T-cell (primary cell): ENCODE results near the gene CFAP77. TPM values are rescaled to one million over a fixed set of nuclear protein-coding genes. Genes with fewer than 3 reads are reported as not detected.

Experiments
- ATAC-seq, 4 experiments: fragments of 200-7000 bp in 3 of 4; fragments of 150-1000 bp in 1 of 4; cut with Tn5 transposase; replicated peaks in 1 of 4; 1 replicate in 3 of 4; 2 replicates in 1 of 4; pipeline ENCODE4 v1.10.0; 2021; ENCODE audit warnings: moderate library complexity in 3 of 4, mild to moderate bottlenecking in 2 of 4, moderate number of reproducible peaks in 1 of 4
- CTCF ChIA-PET, 2 donors: fragments of 300-600 bp; sonication (Branson Sonifier 250); formaldehyde crosslinking; loops; one replicate each; lab custom pipeline; 2022; ENCODE audit warnings: antibody characterized with exemption in 2 of 2; lab: Charles Lee
- POLR2A ChIA-PET, 2 donors: fragments of 300-600 bp; sonication (Branson Sonifier 250); formaldehyde crosslinking; loops; one replicate each; lab custom pipeline; 2022; ENCODE audit warnings: antibody characterized with exemption in 2 of 2; lab: Charles Lee
- DNase-seq, 35 experiments: peaks; one replicate each; pipeline versions ENCODE4 v3.0.0 to v3.0.0-alpha.2; 2013 to 2023
- H3K27ac ChIP-seq: one replicate; pipeline ENCODE4 v1.5.1; 2013; ENCODE audit warnings: low read length
- H3K27me3 ChIP-seq, 2 experiments: replicated peaks in 1 of 2; 1 replicate in 1 of 2; 2 replicates in 1 of 2; pipeline versions ENCODE4 v1.6.1 to v1.7.0; 2013; ENCODE audit warnings: low read length in 1 of 2, mixed read lengths in 1 of 2; ENCODE audit not compliant: control insufficient read depth in 2 of 2, insufficient read depth in 2 of 2; ENCODE audit errors: extremely low read depth in 1 of 2
- H3K36me3 ChIP-seq, 2 donors: 1 replicate in 1 of 2; 2 replicates in 1 of 2; pipeline versions ENCODE4 v1.6.1 to v1.7.0; 2013; ENCODE audit warnings: low read length in 1 of 2; ENCODE audit not compliant: control insufficient read depth in 2 of 2, insufficient read depth in 1 of 2; ENCODE audit errors: extremely low read depth in 1 of 2
- H3K4me1 ChIP-seq, 2 experiments: 1 replicate in 1 of 2; 2 replicates in 1 of 2; pipeline versions ENCODE4 v1.6.1 to v1.7.0; 2013; ENCODE audit warnings: low read length in 2 of 2, mixed read lengths in 1 of 2; ENCODE audit not compliant: insufficient read depth in 2 of 2, control insufficient read depth in 1 of 2; ENCODE audit errors: extremely low read depth in 1 of 2
- H3K4me3 ChIP-seq, 2 donors: 1 replicate in 1 of 2; 2 replicates in 1 of 2; pipeline versions ENCODE4 v1.5.1 to v1.7.0; 2013; ENCODE audit warnings: mild to moderate bottlenecking in 2 of 2, low read length in 1 of 2, moderate library complexity in 1 of 2; ENCODE audit not compliant: control insufficient read depth in 1 of 2; ENCODE audit errors: extremely low read depth in 1 of 2
- H3K9me3 ChIP-seq: 2 replicates; pipeline ENCODE4 v1.7.0; 2013
- H3K27ac Mint-ChIP-seq, 2 donors: one replicate each; pipeline ENCODE4 v1.8.0; 2020 to 2021; ENCODE audit warnings: mild to moderate bottlenecking in 2 of 2, mixed read lengths in 2 of 2
- H3K27me3 Mint-ChIP-seq, 2 donors: one replicate each; pipeline ENCODE4 v1.8.0; 2021 to 2022; ENCODE audit warnings: mixed read lengths in 2 of 2
- H3K36me3 Mint-ChIP-seq: one replicate; pipeline ENCODE4 v1.8.0; 2021; ENCODE audit warnings: mixed read lengths
- H3K4me1 Mint-ChIP-seq, 3 donors: one replicate each; pipeline ENCODE4 v1.8.0; 2020 to 2022; ENCODE audit warnings: mixed read lengths in 3 of 3, mild to moderate bottlenecking in 1 of 3
- H3K4me3 Mint-ChIP-seq, 3 donors: one replicate each; pipeline ENCODE4 v1.8.0; 2020 to 2022; ENCODE audit warnings: mild to moderate bottlenecking in 3 of 3, mixed read lengths in 3 of 3, moderate library complexity in 3 of 3
- H3K9me3 Mint-ChIP-seq, 3 donors: one replicate each; pipeline ENCODE4 v1.8.0; 2020 to 2022; ENCODE audit warnings: mixed read lengths in 3 of 3
- WGBS: methylation state at CpG from one replicate; pipeline ENCODE4 v1.1.5; 2013; ENCODE audit warnings: missing lambda C conversion rate; ENCODE audit not compliant: insufficient coverage; 5-methylcytosine and 5-hydroxymethylcytosine counted together
- total RNA-seq, 35 experiments: library from RNA in 6 of 35; stranded (reverse) in 6 of 35; fragments of 120-200 nt in 1 of 35; gene quantifications; one replicate each; pipeline versions ENCODE4 v1.2.1 to v1.2.4 and lab custom pipeline; 2013 to 2026

The CFAP77 gene
- total RNA-seq, 5 donors from 2014 or later (not counting 1 experiment from before 2014, with no cell fraction given), result not detected

DNA sequence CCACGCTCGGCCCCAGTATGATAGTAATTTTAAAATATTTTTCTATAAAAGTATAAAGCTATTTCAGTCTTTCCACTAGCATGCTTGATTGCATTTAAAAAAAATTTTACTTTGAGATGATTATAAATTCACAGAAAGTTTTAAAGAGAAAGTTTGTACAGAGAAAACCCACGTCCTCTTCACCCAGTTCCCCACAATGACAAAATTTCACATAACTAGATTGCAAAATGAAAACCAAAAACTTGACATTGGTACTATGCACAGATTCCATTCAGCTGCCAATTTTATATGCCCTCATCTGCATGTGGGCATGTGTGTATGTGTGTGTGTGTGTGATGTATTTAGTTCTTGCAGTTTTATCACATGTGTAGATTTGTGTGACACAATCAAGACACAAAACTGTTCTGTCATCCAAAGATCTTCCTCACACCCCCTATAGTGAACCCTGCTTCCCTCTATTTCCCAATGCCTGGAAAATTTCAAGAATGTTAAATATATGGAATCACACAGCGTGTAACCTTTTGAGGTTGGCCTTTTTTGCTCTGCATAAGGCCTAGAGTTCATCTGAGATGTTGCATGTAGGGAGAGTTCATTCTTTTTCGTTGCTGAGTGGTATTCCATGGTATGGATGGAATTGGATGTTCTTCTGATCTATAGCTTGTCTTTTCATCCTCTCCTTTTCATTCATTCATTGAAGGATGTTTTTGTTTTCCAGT is 115.5 kb downstream of the CFAP77 start:
- no CpG with 5 or more reads among the region's 5 CpGs for WGBS
- H3K4me1 Mint-ChIP-seq, result no peaks in the 10 kb centered on the region
- H3K9me3 Mint-ChIP-seq, result no peaks in the 10 kb centered on the region
- CTCF ChIA-PET, result interaction anchor here in 1 of 2 donors (0.6 kb wide), 1 partner anchor 25 kb away, joined by 3 read pairs; no protein-coding TSS in a partner anchor
- no peak overlapping the region for H3K4me3 Mint-ChIP-seq
- POLR2A ChIA-PET, result no interaction called here
- Histone ChIP-seq H3K36me3 (no peaks in the 10 kb centered on the region), H3K9me3 (no peaks in the 10 kb centered on the region), H3K4me1 (no peaks in the 10 kb centered on the region), H3K27ac (no peak overlapping the region), H3K27me3 (peaks cover 0 to 36% of the 10 kb centered on the region in 2 experiments), H3K4me3 (no peak overlapping the region)
- no peak for ATAC-seq
- no peak overlapping the region for H3K27ac Mint-ChIP-seq
- no peak for DNase-seq
- peaks cover 14 to 19% of the 10 kb centered on the region in 2 donors for H3K27me3 Mint-ChIP-seq
- H3K36me3 Mint-ChIP-seq, result no peaks in the 10 kb centered on the region

GRCh38 chr9:132531195-132531594 is 121.2 kb downstream of the CFAP77 start:
- 44% methylated on average over 11 of the region's 13 CpGs for WGBS
- ChIA-PET CTCF (no interaction called here), POLR2A (no interaction called here)
- H3K36me3 ChIP-seq, result no peaks in the 10 kb centered on the region
- Mint-ChIP-seq H3K36me3 (peaks cover 4% of the 10 kb centered on the region), H3K4me3 (no peak overlapping the region), H3K27me3 (peaks cover 18 to 23% of the 10 kb centered on the region in 2 donors), H3K4me1 (peaks cover 0 to 4% (median 0%) of the 10 kb centered on the region in 3 donors), H3K27ac (no peak overlapping the region), H3K9me3 (peaks cover 0 to 3% (median 0%) of the 10 kb centered on the region in 3 donors)
- no peak overlapping the region for H3K4me3 ChIP-seq
- no peak overlapping the region for H3K27ac ChIP-seq
- no peak for ATAC-seq
- no peak for DNase-seq
- no peaks in the 10 kb centered on the region for H3K9me3 ChIP-seq
- no peaks in the 10 kb centered on the region for H3K4me1 ChIP-seq
- H3K27me3 ChIP-seq, result peaks cover 0 to 35% of the 10 kb centered on the region in 2 experiments

DNA sequence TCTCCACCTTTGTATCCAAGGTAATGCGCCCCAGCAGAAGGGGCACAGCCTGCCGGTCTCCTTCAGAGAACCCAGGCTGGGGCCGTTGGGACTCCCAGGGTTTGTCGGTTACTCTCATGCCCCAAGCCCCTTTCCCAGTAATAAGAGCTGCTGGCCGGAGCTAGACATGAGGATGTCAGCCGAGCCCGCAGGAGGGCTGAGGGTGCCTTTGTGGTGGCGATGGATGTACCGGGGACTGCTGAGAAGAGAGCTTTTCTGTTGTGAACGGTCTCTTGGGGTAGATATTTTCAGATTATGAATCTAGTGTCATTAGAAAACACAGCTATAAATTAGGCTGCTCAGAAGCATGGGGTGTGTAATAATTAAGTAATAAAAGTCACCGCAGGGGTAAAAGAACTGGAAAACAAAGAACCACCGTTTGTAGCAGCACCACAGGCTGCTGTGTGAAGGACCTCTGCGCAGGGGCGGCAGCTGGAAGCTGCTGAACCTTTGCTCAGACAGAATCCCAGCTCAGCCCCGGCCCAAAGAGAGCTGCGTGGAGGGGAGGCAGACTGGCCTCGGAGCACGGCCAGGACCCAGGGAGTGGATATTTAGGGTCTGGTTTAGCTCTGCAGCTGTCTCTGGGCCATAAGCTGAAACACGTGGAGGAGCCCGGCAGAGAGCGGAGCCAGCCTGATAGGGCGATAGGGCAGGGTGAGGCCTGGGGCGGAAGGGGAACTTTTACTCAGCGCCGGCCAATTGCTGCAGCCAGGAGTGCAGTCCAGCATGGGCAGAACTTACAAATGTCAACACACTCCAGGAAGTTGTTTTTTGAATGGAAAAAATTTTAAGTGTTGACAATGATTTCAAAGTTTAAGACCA is 121.9 kb downstream of the CFAP77 start:
- Mint-ChIP-seq H3K27me3 (peaks cover 18 to 23% of the 10 kb centered on the region in 2 donors), H3K4me1 (peaks cover 0 to 4% (median 0%) of the 10 kb centered on the region in 3 donors), H3K4me3 (no peak overlapping the region), H3K27ac (no peak overlapping the region), H3K9me3 (peaks cover 0 to 3% (median 0%) of the 10 kb centered on the region in 3 donors), H3K36me3 (peaks cover 4% of the 10 kb centered on the region)
- ChIA-PET CTCF (no interaction called here), POLR2A (no interaction called here)
- DNase-seq (no peak), ATAC-seq (no peak)
- WGBS, result 81% methylated on average over 19 of the region's 25 CpGs
- peaks cover 0 to 37% of the 10 kb centered on the region in 2 experiments for H3K27me3 ChIP-seq
- H3K4me1 ChIP-seq, result no peaks in the 10 kb centered on the region
- no peaks in the 10 kb centered on the region for H3K36me3 ChIP-seq
- no peaks in the 10 kb centered on the region for H3K9me3 ChIP-seq
- H3K4me3 ChIP-seq, result no peak overlapping the region
- no peak overlapping the region for H3K27ac ChIP-seq

DNA sequence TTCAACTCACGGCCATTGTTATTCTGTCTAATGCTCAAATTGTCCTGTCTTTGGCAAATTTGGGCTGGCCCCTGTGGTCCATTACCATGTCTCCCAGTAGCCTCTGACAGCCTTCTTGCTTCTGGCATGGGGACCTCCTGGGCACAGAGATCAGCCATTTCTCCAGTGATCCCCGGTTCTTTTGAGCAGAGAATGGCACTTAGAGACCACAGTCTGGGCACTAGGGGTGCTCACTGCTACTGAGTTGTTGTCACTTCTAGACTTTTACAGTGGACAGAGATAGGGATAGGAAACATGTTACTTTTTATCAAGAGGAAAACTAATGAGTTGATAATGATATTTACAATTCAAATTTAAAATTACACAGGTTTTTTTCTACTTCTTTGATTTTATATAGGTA is 124.8 kb downstream of the CFAP77 start:
- peaks cover 0 to 33% of the 10 kb centered on the region in 2 experiments for H3K27me3 ChIP-seq
- no peak overlapping the region for H3K4me3 Mint-ChIP-seq
- H3K9me3 Mint-ChIP-seq, result peaks cover 0 to 3% (median 0%) of the 10 kb centered on the region in 3 donors
- H3K27ac Mint-ChIP-seq, result no peak overlapping the region
- CTCF ChIA-PET, result no interaction called here
- no peak overlapping the region for H3K27ac ChIP-seq
- H3K4me3 ChIP-seq, result no peak overlapping the region
- peaks cover 0 to 4% (median 0%) of the 10 kb centered on the region in 3 donors for H3K4me1 Mint-ChIP-seq
- no peaks in the 10 kb centered on the region for H3K4me1 ChIP-seq
- H3K36me3 ChIP-seq, result no peaks in the 10 kb centered on the region
- POLR2A ChIA-PET, result no interaction called here
- no peak for DNase-seq
- H3K36me3 Mint-ChIP-seq, result peaks cover 4% of the 10 kb centered on the region
- no peak for ATAC-seq
- H3K9me3 ChIP-seq, result no peaks in the 10 kb centered on the region
- WGBS, result 90% methylated on average over 1 of the region's 2 CpGs
- peaks cover 18 to 23% of the 10 kb centered on the region in 2 donors for H3K27me3 Mint-ChIP-seq

DNA sequence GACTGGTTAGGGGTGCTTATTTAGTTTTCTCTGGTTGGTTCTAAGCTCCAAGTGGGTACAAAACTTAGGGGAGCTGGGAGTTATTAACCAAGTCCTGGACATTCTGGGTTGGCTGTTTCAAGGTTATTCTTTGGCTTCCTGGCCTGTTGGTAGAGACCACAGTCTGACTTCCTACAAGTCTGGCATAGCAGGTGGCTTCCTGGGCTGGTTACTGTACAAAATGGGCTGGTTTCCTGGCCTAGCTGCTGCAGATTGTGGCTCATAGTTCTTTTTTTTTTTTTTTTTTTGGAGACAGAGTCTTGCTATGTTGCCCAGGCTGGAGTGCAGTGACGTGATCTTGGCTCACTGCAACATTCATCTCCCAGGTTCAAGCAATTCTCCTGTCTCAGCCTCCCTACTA is 126.1 kb downstream of the CFAP77 start:
- H3K36me3 ChIP-seq, result no peaks in the 10 kb centered on the region
- ATAC-seq (no peak), DNase-seq (no peak)
- peaks cover 0 to 27% of the 10 kb centered on the region in 2 experiments for H3K27me3 ChIP-seq
- no peak overlapping the region for H3K4me3 ChIP-seq
- Mint-ChIP-seq H3K36me3 (peaks cover 4% of the 10 kb centered on the region), H3K4me1 (peaks cover 0 to 4% (median 0%) of the 10 kb centered on the region in 3 donors), H3K27ac (no peak overlapping the region), H3K9me3 (peaks cover 0 to 3% (median 0%) of the 10 kb centered on the region in 3 donors), H3K27me3 (peaks cover 11 to 14% of the 10 kb centered on the region in 2 donors), H3K4me3 (no peak overlapping the region)
- no peaks in the 10 kb centered on the region for H3K4me1 ChIP-seq
- CTCF ChIA-PET, result interaction anchor here (1.2 kb wide), 2 partner anchors 15 to 26 kb away, joined by 3 to 5 read pairs; no protein-coding TSS in a partner anchor
- H3K9me3 ChIP-seq, result no peaks in the 10 kb centered on the region
- POLR2A ChIA-PET, result no interaction called here
- H3K27ac ChIP-seq, result no peak overlapping the region
- WGBS, result no CpG with 5 or more reads among the region's 1 CpG

GRCh38 chr9:132537352-132537751 is 127.3 kb downstream of the CFAP77 start:
- H3K4me3 Mint-ChIP-seq, result no peak overlapping the region
- no peak overlapping the region for H3K27ac Mint-ChIP-seq
- ATAC-seq (no peak), DNase-seq (no peak)
- Histone ChIP-seq H3K9me3 (no peaks in the 10 kb centered on the region), H3K27me3 (peaks cover 0 to 14% of the 10 kb centered on the region in 2 experiments), H3K4me3 (no peak overlapping the region), H3K36me3 (no peaks in the 10 kb centered on the region), H3K4me1 (no peaks in the 10 kb centered on the region), H3K27ac (no peak overlapping the region)
- H3K4me1 Mint-ChIP-seq, result peaks cover 0 to 4% (median 0%) of the 10 kb centered on the region in 3 donors
- peaks cover 4% of the 10 kb centered on the region for H3K36me3 Mint-ChIP-seq
- POLR2A ChIA-PET, result no interaction called here
- peaks cover 0 to 3% of the 10 kb centered on the region in 2 donors for H3K27me3 Mint-ChIP-seq
- CTCF ChIA-PET, result no interaction called here
- WGBS, result 76% methylated on average over 7 of the region's 12 CpGs
- H3K9me3 Mint-ChIP-seq, result peaks cover 0 to 3% (median 0%) of the 10 kb centered on the region in 3 donors
